OCI-LY3 (cell line): ENCODE measurements around the gene WHRN.
A peak's percentile ranks its signal among the peaks of the same experiment; 100 is the strongest.

Source experiments
- H2AFZ ChIP-seq: fragments of 200-600, 300-600 bp; shearing (Covaris generic); 2 replicates; pipeline ENCODE4 v1.6.0; 2014; ENCODE audit warnings: antibody characterized with exemption, low read depth, low read length
- H3K27ac ChIP-seq: fragments of 200-600, 300-600 bp; sonication (generic); 2 replicates; pipeline ENCODE4 v1.5.1; 2014; ENCODE audit warnings: mild to moderate bottlenecking, low read length, moderate library complexity, mixed read lengths
- H3K27me3 ChIP-seq: fragments of 200-600, 300-600 bp; sonication (generic); 2 replicates; pipeline ENCODE4 v1.6.1; 2014; ENCODE audit warnings: low read depth, low read length, mixed read lengths
- H3K36me3 ChIP-seq: fragments of 200-600, 300-600 bp; sonication (generic); replicated peaks from 2 replicates; pipeline ENCODE3; 2014; ENCODE audit warnings: low read depth, low read length, mixed read lengths
- H3K4me1 ChIP-seq: fragments of 300-600, 200-600 bp; sonication (generic); 2 replicates; pipeline ENCODE4 v1.6.1; 2014; ENCODE audit warnings: low read length, mixed read lengths
- H3K4me2 ChIP-seq: fragments of 200-600, 300-600 bp; sonication (generic); 2 replicates; pipeline ENCODE4 v1.6.1; 2014; ENCODE audit warnings: low read length, mixed read lengths
- H3K4me3 ChIP-seq: fragments of 300-600, 200-600 bp; sonication (generic); 2 replicates; pipeline ENCODE4 v1.5.1; 2014; ENCODE audit warnings: antibody characterized with exemption, mild to moderate bottlenecking, low read length, moderate library complexity
- H3K79me2 ChIP-seq: fragments of 300-600, 200-600 bp; shearing (Covaris generic); 2 replicates; pipeline ENCODE4 v1.6.1; 2014; ENCODE audit warnings: mild to moderate bottlenecking, low read length, mixed read lengths
- H3K9ac ChIP-seq: fragments of 300-600, 200-600 bp; shearing (Covaris generic); 2 replicates; pipeline ENCODE4 v1.6.0; 2014; ENCODE audit warnings: mild to moderate bottlenecking, low read length, moderate library complexity
- H3K9me3 ChIP-seq: fragments of 200-600, 300-600 bp; shearing (Covaris generic); 2 replicates; pipeline ENCODE4 v1.6.1; 2014; ENCODE audit warnings: low read length, mixed read lengths; ENCODE audit not compliant: insufficient read depth
- H4K20me1 ChIP-seq: fragments of 200-600, 300-600 bp; sonication (generic); 2 replicates; pipeline ENCODE4 v1.6.1; 2016; ENCODE audit warnings: low read length, mixed read lengths; ENCODE audit not compliant: insufficient read depth
- CTCF ChIP-seq: fragments of 200-600, 300-600 bp; sonication (generic); IDR thresholded peaks from 2 replicates; pipeline ENCODE4 v1.5.1; 2014; ENCODE audit warnings: antibody characterized with exemption, low read length, low read depth
- EZH2phosphoT487 ChIP-seq: fragments of 200-600 bp; shearing (Covaris generic); IDR thresholded peaks from 2 replicates; pipeline ENCODE4 v1.6.1; 2018; ENCODE audit warnings: antibody characterized with exemption, mixed run types, low read depth

WHRN gene

GRCh38 chr9:114506082-114506390 is 763 bp upstream of the WHRN start:
- Histone ChIP-seq H2AFZ (peak overlapping the region; percentile 88; the same call in 1 of the 2 replicates), H3K9ac (no peak overlapping the region; the same call in 1 of the 2 replicates), H3K27me3 (peaks cover 27% of the 10 kb centered on the region), H3K36me3 (peaks cover 4% of the 10 kb centered on the region), H3K4me3 (peak overlapping the region; percentile 91), H3K27ac (no peak overlapping the region), H3K4me2 (peak overlapping the region; percentile 82), H3K79me2 (peaks cover 41% of the 10 kb centered on the region), H3K9me3 (no peaks in the 10 kb centered on the region), H4K20me1 (no peaks in the 10 kb centered on the region), H3K4me1 (peaks cover 48% of the 10 kb centered on the region)
- TF ChIP-seq EZH2phosphoT487 (no peak), CTCF (no peak)

- peak overlapping the region; percentile 86 for H3K4me2 ChIP-seq
- H4K20me1 ChIP-seq, result no peaks in the 10 kb centered on the region
- TF ChIP-seq CTCF, result no peak
- no peak for TF ChIP-seq EZH2phosphoT487
- peak overlapping the region; percentile 91 for H3K4me3 ChIP-seq
- no peak overlapping the region; the same call in 1 of the 2 replicates for H3K27ac ChIP-seq
- no peak overlapping the region for H2AFZ ChIP-seq
- peaks cover 53% of the 10 kb centered on the region for H3K4me1 ChIP-seq
- H3K9me3 ChIP-seq, result no peaks in the 10 kb centered on the region
- H3K36me3 ChIP-seq, result peaks cover 4% of the 10 kb centered on the region
- peak overlapping the region; percentile 59 for H3K9ac ChIP-seq
- H3K79me2 ChIP-seq, result peaks cover 54% of the 10 kb centered on the region
- H3K27me3 ChIP-seq, result peaks cover 18% of the 10 kb centered on the region
Measured at GRCh38 chr9:114504341-114505186, 709 bp downstream of the WHRN start.

GRCh38 chr9:114503522-114504340 is 1.5 kb downstream of the WHRN start:
- H3K79me2 ChIP-seq, result peaks cover 62% of the 10 kb centered on the region
- TF ChIP-seq CTCF (no peak), EZH2phosphoT487 (no peak)
- H3K4me3 ChIP-seq, result peak overlapping the region; percentile 91
- peaks cover 11% of the 10 kb centered on the region for H3K27me3 ChIP-seq
- H3K4me2 ChIP-seq, result peak overlapping the region; percentile 86
- H2AFZ ChIP-seq, result 0 out of 2 replicates have a peak overlapping the region, but pooled peaks have one; percentile 10
- H3K4me1 ChIP-seq, result peaks cover 54% of the 10 kb centered on the region
- H3K9ac ChIP-seq, result peak overlapping the region; percentile 43
- H4K20me1 ChIP-seq, result no peaks in the 10 kb centered on the region
- H3K36me3 ChIP-seq, result peaks cover 7% of the 10 kb centered on the region
- peak overlapping the region; percentile 63 for H3K27ac ChIP-seq
- H3K9me3 ChIP-seq, result no peaks in the 10 kb centered on the region

- peaks cover 70% of the 10 kb centered on the region for H3K79me2 ChIP-seq
- H3K36me3 ChIP-seq, result peaks cover 8% of the 10 kb centered on the region
- peak overlapping the region; percentile 43 for H3K9ac ChIP-seq
- H3K27ac ChIP-seq, result peak overlapping the region; percentile 63
- H3K4me1 ChIP-seq, result peaks cover 59% of the 10 kb centered on the region
- H2AFZ ChIP-seq, result 0 out of 2 replicates have a peak overlapping the region, but pooled peaks have one; percentile 10
- H3K9me3 ChIP-seq, result no peaks in the 10 kb centered on the region
- no peaks in the 10 kb centered on the region for H4K20me1 ChIP-seq
- TF ChIP-seq CTCF (no peak), EZH2phosphoT487 (no peak)
- H3K4me3 ChIP-seq, result peak overlapping the region; percentile 91
- H3K27me3 ChIP-seq, result peaks cover 10% of the 10 kb centered on the region; the same call in 1 of the 2 replicates
- H3K4me2 ChIP-seq, result peak overlapping the region; percentile 86
Measured at GRCh38 chr9:114503009-114503408, 2.3 kb downstream of the WHRN start.
